Measurements from ENCODE around the gene ZBED6.

ZBED6 gene

DNA sequence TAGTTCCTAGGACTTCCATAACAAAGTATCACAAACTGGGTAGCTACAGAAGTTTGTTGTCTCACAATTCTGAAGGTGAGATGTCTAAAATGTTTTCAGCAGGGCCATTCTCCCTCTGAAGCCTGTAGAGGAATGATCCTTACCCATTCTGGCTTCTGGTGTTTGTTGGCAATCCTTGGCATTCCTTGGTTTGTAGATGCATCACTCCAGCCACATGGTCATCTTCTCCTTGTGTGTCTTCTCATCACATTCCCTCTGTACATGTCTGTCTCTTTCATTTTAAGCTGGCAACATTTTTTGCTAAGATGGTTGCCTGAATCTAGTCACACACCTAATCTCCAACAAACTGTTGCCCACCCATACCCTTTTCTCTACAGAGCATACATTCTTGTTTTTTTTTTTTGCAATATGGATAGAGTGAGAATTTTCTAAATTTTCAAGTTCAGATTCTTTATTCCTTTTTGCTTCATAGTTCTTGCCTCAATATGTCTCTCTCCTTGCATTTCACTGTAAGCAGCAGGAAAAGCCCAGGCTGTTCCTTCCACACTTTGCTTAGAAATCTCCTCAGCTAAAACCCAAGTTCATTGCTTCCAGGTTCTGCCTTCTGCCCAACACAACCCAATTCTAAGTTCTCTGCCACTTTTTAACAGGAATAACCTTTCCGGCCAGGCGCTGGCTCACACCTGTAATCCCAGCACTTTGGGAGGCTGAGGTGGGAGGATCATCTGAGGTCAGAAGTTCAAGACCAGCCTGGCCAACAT is 18.3 kb downstream of the ZBED6 start:
- TF ChIP-seq POLR2AphosphoS5 (IDR thresholded peaks at IDR 0.05; ENCODE audit: low read depth, low read length) (no peak), TAF1 (IDR thresholded peaks at IDR 0.05; ENCODE audit: borderline replicate concordance, insufficient read depth, low read length) (no peak), SIN3A (IDR thresholded peaks at IDR 0.05; ENCODE audit: borderline replicate concordance, insufficient read depth, low read length) (no peak), FOXP2 (optimal IDR thresholded peaks at IDR 0.05; ENCODE audit: borderline replicate concordance, extremely low read depth, extremely low read length, insufficient read depth) (no peak)
- TF ChIP-seq, protein P1, sequence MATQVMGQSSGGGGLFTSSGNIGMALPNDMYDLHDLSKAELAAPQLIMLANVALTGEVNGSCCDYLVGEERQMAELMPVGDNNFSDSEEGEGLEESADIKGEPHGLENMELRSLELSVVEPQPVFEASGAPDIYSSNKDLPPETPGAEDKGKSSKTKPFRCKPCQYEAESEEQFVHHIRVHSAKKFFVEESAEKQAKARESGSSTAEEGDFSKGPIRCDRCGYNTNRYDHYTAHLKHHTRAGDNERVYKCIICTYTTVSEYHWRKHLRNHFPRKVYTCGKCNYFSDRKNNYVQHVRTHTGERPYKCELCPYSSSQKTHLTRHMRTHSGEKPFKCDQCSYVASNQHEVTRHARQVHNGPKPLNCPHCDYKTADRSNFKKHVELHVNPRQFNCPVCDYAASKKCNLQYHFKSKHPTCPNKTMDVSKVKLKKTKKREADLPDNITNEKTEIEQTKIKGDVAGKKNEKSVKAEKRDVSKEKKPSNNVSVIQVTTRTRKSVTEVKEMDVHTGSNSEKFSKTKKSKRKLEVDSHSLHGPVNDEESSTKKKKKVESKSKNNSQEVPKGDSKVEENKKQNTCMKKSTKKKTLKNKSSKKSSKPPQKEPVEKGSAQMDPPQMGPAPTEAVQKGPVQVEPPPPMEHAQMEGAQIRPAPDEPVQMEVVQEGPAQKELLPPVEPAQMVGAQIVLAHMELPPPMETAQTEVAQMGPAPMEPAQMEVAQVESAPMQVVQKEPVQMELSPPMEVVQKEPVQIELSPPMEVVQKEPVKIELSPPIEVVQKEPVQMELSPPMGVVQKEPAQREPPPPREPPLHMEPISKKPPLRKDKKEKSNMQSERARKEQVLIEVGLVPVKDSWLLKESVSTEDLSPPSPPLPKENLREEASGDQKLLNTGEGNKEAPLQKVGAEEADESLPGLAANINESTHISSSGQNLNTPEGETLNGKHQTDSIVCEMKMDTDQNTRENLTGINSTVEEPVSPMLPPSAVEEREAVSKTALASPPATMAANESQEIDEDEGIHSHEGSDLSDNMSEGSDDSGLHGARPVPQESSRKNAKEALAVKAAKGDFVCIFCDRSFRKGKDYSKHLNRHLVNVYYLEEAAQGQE (IDR thresholded peaks at IDR 0.05; ENCODE audit: insufficient read depth in 1 of 2, low read depth in 2 of 2, low read length in 2 of 2), result no peak

DNA sequence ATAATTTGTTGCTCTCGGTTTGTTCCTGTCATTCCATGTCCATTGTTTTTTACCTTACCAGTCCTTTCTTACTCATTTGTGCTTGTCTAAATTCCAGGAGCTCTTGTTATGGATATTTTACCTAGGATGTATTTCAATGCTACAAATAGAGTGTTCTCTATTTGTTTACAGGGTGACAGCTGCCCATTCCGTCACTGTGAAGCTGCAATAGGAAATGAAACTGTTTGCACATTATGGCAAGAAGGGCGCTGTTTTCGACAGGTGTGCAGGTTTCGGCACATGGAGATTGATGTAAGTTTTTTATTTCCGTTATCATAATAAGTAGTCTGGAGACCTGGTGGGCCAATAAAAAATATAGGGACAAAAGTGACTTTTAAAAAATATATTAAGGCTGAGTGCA is 23.0 kb downstream of the ZBED6 start:
- TF ChIP-seq SIN3A (IDR thresholded peaks at IDR 0.05; ENCODE audit: borderline replicate concordance, insufficient read depth, low read length) (no peak), FOXP2 (optimal IDR thresholded peaks at IDR 0.05; ENCODE audit: borderline replicate concordance, extremely low read depth, extremely low read length, insufficient read depth) (no peak), TAF1 (IDR thresholded peaks at IDR 0.05; ENCODE audit: borderline replicate concordance, insufficient read depth, low read length) (no peak), POLR2AphosphoS5 (IDR thresholded peaks at IDR 0.05; ENCODE audit: low read depth, low read length) (no peak)
- TF ChIP-seq, protein P1 (IDR thresholded peaks at IDR 0.05; ENCODE audit: insufficient read depth in 1 of 2, low read depth in 2 of 2, low read length in 2 of 2), result no peak

- TF ChIP-seq POLR2AphosphoS5 (IDR thresholded peaks at IDR 0.05; ENCODE audit: low read depth, low read length) (no peak), TAF1 (IDR thresholded peaks at IDR 0.05; ENCODE audit: borderline replicate concordance, insufficient read depth, low read length) (no peak), FOXP2 (optimal IDR thresholded peaks at IDR 0.05; ENCODE audit: borderline replicate concordance, extremely low read depth, extremely low read length, insufficient read depth) (no peak), SIN3A (IDR thresholded peaks at IDR 0.05; ENCODE audit: borderline replicate concordance, insufficient read depth, low read length) (no peak)
- TF ChIP-seq, protein P1 (IDR thresholded peaks at IDR 0.05; ENCODE audit: insufficient read depth in 1 of 2, low read depth in 2 of 2, low read length in 2 of 2), result no peak
Measured at GRCh38 chr1:203823306-203823705, 27.9 kb downstream of the ZBED6 start.

DNA sequence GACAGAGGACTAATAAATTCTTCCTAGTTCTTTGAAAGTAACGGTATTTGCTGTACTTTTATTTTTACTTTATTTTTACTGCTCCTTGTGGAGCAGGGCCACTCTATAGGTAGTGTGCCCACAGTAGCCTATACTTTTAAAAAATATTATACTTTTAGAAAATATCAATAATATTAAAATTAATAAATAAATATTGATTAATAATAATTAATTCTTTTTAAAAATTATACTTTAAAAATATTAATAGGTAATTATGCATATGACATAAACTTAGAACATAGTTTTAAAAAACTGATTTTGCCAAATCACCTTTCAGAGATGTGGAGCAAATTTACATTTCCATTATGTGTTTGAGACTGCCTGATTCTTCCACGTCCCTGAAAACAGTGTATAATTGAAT is 30.8 kb downstream of the ZBED6 start:
- TF ChIP-seq, protein P1 (IDR thresholded peaks at IDR 0.05; ENCODE audit: insufficient read depth in 1 of 2, low read depth in 2 of 2, low read length in 2 of 2), result no peak
- TF ChIP-seq POLR2AphosphoS5 (IDR thresholded peaks at IDR 0.05; ENCODE audit: low read depth, low read length) (no peak), TAF1 (IDR thresholded peaks at IDR 0.05; ENCODE audit: borderline replicate concordance, insufficient read depth, low read length) (no peak), SIN3A (IDR thresholded peaks at IDR 0.05; ENCODE audit: borderline replicate concordance, insufficient read depth, low read length) (no peak), FOXP2 (optimal IDR thresholded peaks at IDR 0.05; ENCODE audit: borderline replicate concordance, extremely low read depth, extremely low read length, insufficient read depth) (no peak)

All from PFSK-1 (cell line).